Type B pancreatic cell (in vitro differentiated cells): ENCODE results near the gene DOCK2. TPM values are rescaled to one million over a fixed set of nuclear protein-coding genes. Genes with fewer than 3 reads are reported as not detected.
"Not testable (repeated sequence)": the region's sequence is repeated elsewhere in the genome, so short reads cannot be mapped to it uniquely, and the experiment has no call there.

Source experiments
- DNase-seq: peaks from one replicate; pipeline ENCODE4 v3.0.0; 2021; ENCODE audit warnings: mixed read lengths; ENCODE audit not compliant: unreplicated experiment; ENCODE audit errors: extremely low spot score
- H3K27ac Mint-ChIP-seq: 2 replicates; pipeline ENCODE4 v1.8.0; 2021; ENCODE audit warnings: mild to moderate bottlenecking, mixed read lengths
- H3K27me3 Mint-ChIP-seq: 2 replicates; pipeline ENCODE4 v1.8.0; 2021; ENCODE audit warnings: mixed read lengths
- H3K36me3 Mint-ChIP-seq: 2 replicates; pipeline ENCODE4 v1.8.0; 2021; ENCODE audit warnings: mixed read lengths
- H3K4me1 Mint-ChIP-seq: one replicate; pipeline ENCODE4 v1.8.0; 2021; ENCODE audit warnings: mixed read lengths; ENCODE audit not compliant: unreplicated experiment
- H3K4me3 Mint-ChIP-seq: 2 replicates; pipeline ENCODE4 v1.8.0; 2021; ENCODE audit warnings: mild to moderate bottlenecking, mixed read lengths
- H3K9me3 Mint-ChIP-seq: 2 replicates; pipeline ENCODE4 v1.8.0; 2021; ENCODE audit warnings: mixed read lengths
- CTCF ChIP-seq: fragments of 200-600 bp; sonication (generic); conservative IDR thresholded peaks from 2 replicates; pipeline ENCODE4 v1.5.0; 2021; ENCODE audit warnings: antibody characterized with exemption, mild to moderate bottlenecking
- total RNA-seq: library from RNA; stranded (reverse); gene quantifications from 2 replicates; pipeline ENCODE4 v1.2.1, GENCODE V29; 2021; ENCODE audit warnings: low replicate concordance

The DOCK2 gene
- total RNA-seq, 1 donor from 2014 or later = 0.82 TPM

GRCh38 chr5:170080786-170081445 lies 443.8 kb downstream of the DOCK2 start:
- H3K9me3 Mint-ChIP-seq = no peaks in the 10 kb centered on the region
- H3K36me3 Mint-ChIP-seq = no peaks in the 10 kb centered on the region
- H3K4me3 Mint-ChIP-seq = no peak overlapping the region
- DNase-seq = no peak
- no peak for TF ChIP-seq CTCF
- H3K27me3 Mint-ChIP-seq = peaks cover 40% of the 10 kb centered on the region
- no peak overlapping the region for H3K27ac Mint-ChIP-seq
- H3K4me1 Mint-ChIP-seq = no peaks in the 10 kb centered on the region

GRCh38 chr5:170081616-170082015 lies 444.5 kb downstream of the DOCK2 start:
- Mint-ChIP-seq H3K27me3 (peaks cover 43% of the 10 kb centered on the region), H3K4me3 (no peak overlapping the region), H3K9me3 (no peaks in the 10 kb centered on the region), H3K27ac (no peak overlapping the region), H3K4me1 (no peaks in the 10 kb centered on the region), H3K36me3 (no peaks in the 10 kb centered on the region)
- TF ChIP-seq CTCF = no peak
- DNase-seq = no peak

GRCh38 chr5:170082701-170083100 lies 445.6 kb downstream of the DOCK2 start:
- no peaks in the 10 kb centered on the region for H3K4me1 Mint-ChIP-seq
- no peak for TF ChIP-seq CTCF
- no peak overlapping the region for H3K4me3 Mint-ChIP-seq
- H3K27me3 Mint-ChIP-seq = peaks cover 37% of the 10 kb centered on the region
- no peaks in the 10 kb centered on the region for H3K9me3 Mint-ChIP-seq
- no peak for DNase-seq
- H3K36me3 Mint-ChIP-seq = no peaks in the 10 kb centered on the region
- no peak overlapping the region for H3K27ac Mint-ChIP-seq

- no peak for DNase-seq
- H3K4me3 Mint-ChIP-seq = no peak overlapping the region
- no peaks in the 10 kb centered on the region for H3K9me3 Mint-ChIP-seq
- H3K36me3 Mint-ChIP-seq = no peaks in the 10 kb centered on the region
- TF ChIP-seq CTCF = no peak
- no peaks in the 10 kb centered on the region for H3K4me1 Mint-ChIP-seq
- H3K27me3 Mint-ChIP-seq = peaks cover 40% of the 10 kb centered on the region
- H3K27ac Mint-ChIP-seq = no peak overlapping the region
Observed at GRCh38 chr5:170087168-170087817, 450.2 kb downstream of the DOCK2 start.

- Mint-ChIP-seq H3K27me3 (peaks cover 53% of the 10 kb centered on the region), H3K9me3 (no peaks in the 10 kb centered on the region), H3K36me3 (no peaks in the 10 kb centered on the region), H3K4me3 (no peak overlapping the region), H3K27ac (no peak overlapping the region), H3K4me1 (no peaks in the 10 kb centered on the region)
- TF ChIP-seq CTCF = no peak
- no peak for DNase-seq
Observed at GRCh38 chr5:170092455-170093101, 455.5 kb downstream of the DOCK2 start.

GRCh38 chr5:170094329-170094728 lies 457.3 kb downstream of the DOCK2 start:
- not testable (repeated sequence) for H3K9me3 Mint-ChIP-seq, H3K36me3 Mint-ChIP-seq, H3K4me1 Mint-ChIP-seq, H3K27ac Mint-ChIP-seq, DNase-seq, H3K4me3 Mint-ChIP-seq
- H3K27me3 Mint-ChIP-seq = peaks cover 46% of the 10 kb centered on the region
